ENCODE data around the gene KCNAB1. TPM values are rescaled to one million over a fixed set of nuclear protein-coding genes. Genes with fewer than 3 reads are reported as not detected.
A peak's percentile ranks its signal among the peaks of the same experiment; 100 is the strongest.

Gene KCNAB1
- total and polyA plus RNA-seq, 4 donors = 0.16 to 2.4 (median 0.72) TPM

GRCh38 chr3:156246961-156247725, 126.8 kb downstream of the KCNAB1 start:
- DNase-seq (no peak), ATAC-seq (ENCODE audit: insufficient read depth, low FRiP score) (peak; percentile 34)
- no peak for TF ChIP-seq CTCF (IDR thresholded peaks at IDR 0.05; ENCODE audit: control extremely low read depth, extremely low read depth)
- Histone ChIP-seq H3K9ac (ENCODE audit: insufficient read depth in 1 of 2, low read length in 2 of 2) (no peak overlapping the region), H3K4me1 (ENCODE audit: control insufficient read depth in 5 of 5, insufficient read depth in 5 of 5, low read length in 5 of 5) (no peaks in the 10 kb centered on the region), H3K27me3 (ENCODE audit: control insufficient read depth in 3 of 3, insufficient read depth in 3 of 3, low read length in 2 of 3) (no peaks in the 10 kb centered on the region), H3K4me3 (no peak overlapping the region), H3K36me3 (ENCODE audit: control insufficient read depth in 4 of 4, insufficient read depth in 4 of 4, low read length in 4 of 4) (no peaks in the 10 kb centered on the region), H3K27ac (ENCODE audit: low read depth in 1 of 2, low read length in 1 of 2) (no peak overlapping the region), H3K9me3 (ENCODE audit: control insufficient read depth in 4 of 4, insufficient read depth in 3 of 4, low read length in 3 of 4) (no peaks in the 10 kb centered on the region)
- WGBS, 2 donors = 76 to 88% methylated on average over 5 of the region's 5 CpGs

- no peak for TF ChIP-seq CTCF (IDR thresholded peaks at IDR 0.05; ENCODE audit: control extremely low read depth, extremely low read depth)
- H3K36me3 ChIP-seq (ENCODE audit: control insufficient read depth in 4 of 4, insufficient read depth in 4 of 4, low read length in 4 of 4) = no peaks in the 10 kb centered on the region
- DNase-seq (no peak), ATAC-seq (ENCODE audit: insufficient read depth, low FRiP score) (no peak)
- H3K27me3 ChIP-seq (ENCODE audit: control insufficient read depth in 3 of 3, insufficient read depth in 3 of 3, low read length in 2 of 3) = no peaks in the 10 kb centered on the region
- no peak overlapping the region for H3K4me3 ChIP-seq
- 93 to 100% methylated on average over 1 of the region's 1 CpG for whole genome bisulfite sequencing, 2 donors
- H3K9me3 ChIP-seq (ENCODE audit: control insufficient read depth in 4 of 4, insufficient read depth in 3 of 4, low read length in 3 of 4) = peaks cover 0 to 2% (median 0%) of the 10 kb centered on the region in 4 donors
- H3K9ac ChIP-seq (ENCODE audit: insufficient read depth in 1 of 2, low read length in 2 of 2) = no peak overlapping the region
- no peak overlapping the region for H3K27ac ChIP-seq (ENCODE audit: low read depth in 1 of 2, low read length in 1 of 2)
- H3K4me1 ChIP-seq (ENCODE audit: control insufficient read depth in 5 of 5, insufficient read depth in 5 of 5, low read length in 5 of 5) = peaks cover 0 to 4% (median 0%) of the 10 kb centered on the region in 5 donors
Measured at GRCh38 chr3:156250550-156250949, 130.2 kb downstream of the KCNAB1 start.

GRCh38 chr3:156251424-156251823, 131.0 kb downstream of the KCNAB1 start:
- ATAC-seq (ENCODE audit: insufficient read depth, low FRiP score) (no peak), DNase-seq (no peak)
- WGBS, 2 donors = 71 to 86% methylated on average over 4 of the region's 4 CpGs
- Histone ChIP-seq H3K27ac (ENCODE audit: low read depth in 1 of 2, low read length in 1 of 2) (no peak overlapping the region), H3K4me3 (no peak overlapping the region), H3K9ac (ENCODE audit: insufficient read depth in 1 of 2, low read length in 2 of 2) (no peak overlapping the region), H3K36me3 (ENCODE audit: control insufficient read depth in 4 of 4, insufficient read depth in 4 of 4, low read length in 4 of 4) (no peaks in the 10 kb centered on the region), H3K9me3 (ENCODE audit: control insufficient read depth in 4 of 4, insufficient read depth in 3 of 4, low read length in 3 of 4) (peaks cover 0 to 2% (median 0%) of the 10 kb centered on the region in 4 donors), H3K27me3 (ENCODE audit: control insufficient read depth in 3 of 3, insufficient read depth in 3 of 3, low read length in 2 of 3) (no peaks in the 10 kb centered on the region), H3K4me1 (ENCODE audit: control insufficient read depth in 5 of 5, insufficient read depth in 5 of 5, low read length in 5 of 5) (peaks cover 0 to 4% (median 0%) of the 10 kb centered on the region in 5 donors)
- no peak for TF ChIP-seq CTCF (IDR thresholded peaks at IDR 0.05; ENCODE audit: control extremely low read depth, extremely low read depth)
